Transverse colon (tissue), 4 donors: ENCODE data around the gene PON1.

Experiments
- EP300 ChIP-seq: sonication (generic); formaldehyde crosslinking; IDR thresholded peaks from one replicate; pipeline ENCODE4 v1.6.1; 2017; ENCODE audit warnings: antibody characterized with exemption, low read depth
- POLR2AphosphoS5 ChIP-seq, 3 donors: sonication (generic); formaldehyde crosslinking; IDR thresholded peaks; one replicate each; pipeline ENCODE4 v1.6.1; 2016; ENCODE audit warnings: antibody characterized with exemption in 3 of 3
- TF ChIP-seq, protein P1 (sequence below), 5 experiments: fragments of 200-600 bp in 3 of 5; fragments of 450-650 bp in 2 of 5; sonication (generic) in 3 of 5; IDR thresholded peaks; 1 replicate in 2 of 5; 2 replicates in 3 of 5; pipeline ENCODE4 v1.5.1; 2016 to 2017; ENCODE audit warnings: antibody characterized with exemption in 5 of 5, inconsistent platforms in 3 of 5, mild to moderate bottlenecking in 2 of 5, moderate library complexity in 1 of 5

DNA sequence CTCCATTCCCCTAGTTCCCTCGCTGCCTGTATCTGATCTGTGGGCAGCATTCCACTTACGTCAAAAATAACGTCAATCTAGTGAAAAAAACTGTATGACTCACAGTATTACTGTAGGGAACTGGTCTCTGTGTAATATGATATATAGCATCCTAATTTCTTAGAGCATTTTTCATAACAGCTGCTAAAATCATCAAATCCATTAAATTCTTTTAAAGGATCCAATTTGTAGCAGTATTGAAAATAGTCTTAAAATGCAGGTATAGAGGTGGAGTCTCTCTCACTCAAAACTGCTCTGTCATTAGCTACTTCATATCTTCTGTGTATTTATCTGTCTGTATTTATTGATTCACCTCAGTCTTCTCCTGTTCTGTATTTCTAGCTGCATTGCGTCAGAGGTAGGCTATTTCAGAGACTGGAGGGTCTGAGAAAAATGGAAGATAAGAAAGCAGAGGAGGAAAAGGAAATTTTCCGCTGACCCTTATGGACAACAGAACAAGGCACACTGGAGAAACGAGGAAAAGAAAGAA is 59.9 kb downstream of the PON1 start:
- TF ChIP-seq EP300 = no peak
- TF ChIP-seq, protein P1, sequence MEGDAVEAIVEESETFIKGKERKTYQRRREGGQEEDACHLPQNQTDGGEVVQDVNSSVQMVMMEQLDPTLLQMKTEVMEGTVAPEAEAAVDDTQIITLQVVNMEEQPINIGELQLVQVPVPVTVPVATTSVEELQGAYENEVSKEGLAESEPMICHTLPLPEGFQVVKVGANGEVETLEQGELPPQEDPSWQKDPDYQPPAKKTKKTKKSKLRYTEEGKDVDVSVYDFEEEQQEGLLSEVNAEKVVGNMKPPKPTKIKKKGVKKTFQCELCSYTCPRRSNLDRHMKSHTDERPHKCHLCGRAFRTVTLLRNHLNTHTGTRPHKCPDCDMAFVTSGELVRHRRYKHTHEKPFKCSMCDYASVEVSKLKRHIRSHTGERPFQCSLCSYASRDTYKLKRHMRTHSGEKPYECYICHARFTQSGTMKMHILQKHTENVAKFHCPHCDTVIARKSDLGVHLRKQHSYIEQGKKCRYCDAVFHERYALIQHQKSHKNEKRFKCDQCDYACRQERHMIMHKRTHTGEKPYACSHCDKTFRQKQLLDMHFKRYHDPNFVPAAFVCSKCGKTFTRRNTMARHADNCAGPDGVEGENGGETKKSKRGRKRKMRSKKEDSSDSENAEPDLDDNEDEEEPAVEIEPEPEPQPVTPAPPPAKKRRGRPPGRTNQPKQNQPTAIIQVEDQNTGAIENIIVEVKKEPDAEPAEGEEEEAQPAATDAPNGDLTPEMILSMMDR (IDR thresholded peaks at IDR 0.05) = no peak
- TF ChIP-seq POLR2AphosphoS5 (IDR thresholded peaks at IDR 0.05) = no peak
